ENCODE results near the gene CMTM8. TPM values are rescaled to one million over a fixed set of nuclear protein-coding genes. Genes with fewer than 3 reads are reported as not detected.

CMTM8 gene
- total and polyA plus RNA-seq, 10 of the 15 experiments (the other 5 are each of a cell fraction or from before 2014, with no cell fraction given): 0.11 to 0.23 TPM; not detected in 8

GRCh38 chr3:32397941-32398340 is 159.5 kb downstream of the CMTM8 start:
- H3K9me3 ChIP-seq (replicated peaks; ENCODE audit: control insufficient read depth, insufficient read depth, low read length): no peaks in the 10 kb centered on the region
- CTCF ChIA-PET: interaction anchor here (0.8 to 7.6 kb wide), 10 partner anchors 12 to 101 kb away, joined by 3 to 102 read pairs (median 4); no protein-coding TSS in a partner anchor
- H3K27me3 ChIP-seq (replicated peaks in 1 of 2; ENCODE audit: control insufficient read depth in 2 of 2, insufficient read depth in 2 of 2, low read length in 1 of 2): peaks cover 0 to 3% of the 10 kb centered on the region in 2 experiments; a peak in 1 of 4 replicates
- no peak overlapping the region for H2AFZ ChIP-seq (ENCODE audit: control insufficient read depth, low read depth, low read length)
- SMC1A ChIA-PET (ENCODE audit: uncharacterized antibody, unreplicated experiment): interaction anchor here (0.7 to 7.9 kb wide), 7 partner anchors 10 to 103 kb away, joined by 3 to 78 read pairs (median 6); no protein-coding TSS in a partner anchor
- 62% methylated on average over 2 of the region's 2 CpGs for WGBS (ENCODE audit: insufficient coverage, insufficient replicate concordance, low lambda C conversion rate, missing lambda C conversion rate)
- no peak for DNase-seq (ENCODE audit: low read depth, low spot score)
- H4K20me1 ChIP-seq (ENCODE audit: control insufficient read depth, insufficient read depth): no peaks in the 10 kb centered on the region; the same call in none of the 2 replicates
- H3K36me3 ChIP-seq (ENCODE audit: control insufficient read depth in 2 of 2, insufficient read depth in 2 of 2, low read length in 1 of 2): no peaks in the 10 kb centered on the region
- no peak overlapping the region for H3K4me3 ChIP-seq
- H3K4me2 ChIP-seq (ENCODE audit: control insufficient read depth, insufficient read depth): no peak overlapping the region
- H3K4me1 ChIP-seq (ENCODE audit: control insufficient read depth, insufficient read depth, low read length): peaks cover 3% of the 10 kb centered on the region
- H3K9ac ChIP-seq (ENCODE audit: control insufficient read depth, insufficient read depth, low read length): no peak overlapping the region
- in situ Hi-C loops (cut with MboI) (no loop called here), intact Hi-C loops (cut with micrococcal nuclease; ENCODE audit: unreplicated experiment) (loop anchor here (2.0 kb wide), 1 partner anchor 101 kb away; no protein-coding TSS in a partner anchor)
- RAD21 ChIA-PET (ENCODE audit: unreplicated experiment): interaction anchor here (1.2 to 8.9 kb wide), 6 partner anchors 22 to 71 kb away, joined by 3 to 57 read pairs (median 4); no protein-coding TSS in a partner anchor
- FAIRE-seq: no peak
- POLR2A ChIA-PET: interaction anchor here (1.0 kb wide), 1 partner anchor 26 kb away, joined by 3 read pairs; no protein-coding TSS in a partner anchor
- TF ChIP-seq RCOR1 (conservative IDR thresholded peaks at IDR 0.05; ENCODE audit: low read depth, low read length) (no peak), WRNIP1 (IDR thresholded peaks at IDR 0.05; ENCODE audit: borderline replicate concordance, low read depth, low read length) (no peak), DPF2 (IDR thresholded peaks at IDR 0.05) (no peak), MYC (IDR thresholded peaks at IDR 0.05; ENCODE audit: insufficient read depth, insufficient read length, insufficient replicate concordance, low read length, severe bottlenecking) (no peak), MLLT1 (IDR thresholded peaks at IDR 0.05) (no peak), STAT1 (conservative IDR thresholded peaks at IDR 0.05) (no peak), ATF7 (IDR thresholded peaks at IDR 0.05; ENCODE audit: low read depth) (no peak)
- TF ChIP-seq, protein P1, sequence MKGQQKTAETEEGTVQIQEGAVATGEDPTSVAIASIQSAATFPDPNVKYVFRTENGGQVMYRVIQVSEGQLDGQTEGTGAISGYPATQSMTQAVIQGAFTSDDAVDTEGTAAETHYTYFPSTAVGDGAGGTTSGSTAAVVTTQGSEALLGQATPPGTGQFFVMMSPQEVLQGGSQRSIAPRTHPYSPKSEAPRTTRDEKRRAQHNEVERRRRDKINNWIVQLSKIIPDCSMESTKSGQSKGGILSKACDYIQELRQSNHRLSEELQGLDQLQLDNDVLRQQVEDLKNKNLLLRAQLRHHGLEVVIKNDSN (IDR thresholded peaks at IDR 0.05; ENCODE audit: borderline replicate concordance, extremely low read length, insufficient read depth, low read depth, low read length): no peak
- BruUV-seq (replicated peaks): no TSS peak
- ATAC-seq: no peak
- no peaks in the 10 kb centered on the region for H3K79me2 ChIP-seq (ENCODE audit: control insufficient read depth, insufficient read depth, low read length)
- H3K27ac ChIP-seq (ENCODE audit: control insufficient read depth, insufficient read depth): no peak overlapping the region
